Calu3 (cell line): ENCODE measurements around the gene MRPL22. TPM values are rescaled to one million over a fixed set of nuclear protein-coding genes. Genes with fewer than 3 reads are reported as not detected.

Experiments used
- Bru-seq: library from RNA; stranded (reverse); fragments of 400-500 nt; gene quantifications from one replicate; lab custom pipeline; 2021; lab: Mats Ljungman, UMichigan
- BruChase-seq, 2 experiments: library from RNA; stranded (reverse); fragments of 400-500 nt; gene quantifications; one replicate each; lab custom pipeline; 2021; lab: Mats Ljungman, UMichigan
- BruUV-seq: library from RNA; stranded (reverse); fragments of 400-500 nt; replicated peaks from 2 replicates; lab custom pipeline; 2021; lab: Mats Ljungman, UMichigan
- CTCF ChIA-PET: fragments of 300-600 bp; sonication (Branson Sonifier 250); formaldehyde crosslinking; loops from one replicate; lab custom pipeline; 2022; ENCODE audit warnings: antibody characterized with exemption; lab: Charles Lee
- DNase-seq: peaks from one replicate; pipeline ENCODE4 v3.0.0; 2022
- H3K27ac Mint-ChIP-seq: one replicate; pipeline ENCODE4 v1.8.0; 2022; ENCODE audit warnings: mixed read lengths; ENCODE audit not compliant: unreplicated experiment
- H3K27me3 Mint-ChIP-seq: one replicate; pipeline ENCODE4 v1.8.0; 2022; ENCODE audit warnings: mixed read lengths; ENCODE audit not compliant: unreplicated experiment
- H3K36me3 Mint-ChIP-seq: one replicate; pipeline ENCODE4 v1.8.0; 2022; ENCODE audit warnings: mild to moderate bottlenecking, moderate library complexity, mixed read lengths; ENCODE audit not compliant: insufficient read depth, unreplicated experiment
- H3K4me1 Mint-ChIP-seq: one replicate; pipeline ENCODE4 v1.8.0; 2022; ENCODE audit warnings: mild to moderate bottlenecking, low read depth, mixed read lengths; ENCODE audit not compliant: unreplicated experiment
- H3K4me3 Mint-ChIP-seq: one replicate; pipeline ENCODE4 v1.8.0; 2022; ENCODE audit warnings: mild to moderate bottlenecking, low read depth, moderate library complexity, mixed read lengths; ENCODE audit not compliant: unreplicated experiment
- H3K9me3 Mint-ChIP-seq: one replicate; pipeline ENCODE4 v1.8.0; 2022; ENCODE audit warnings: low read depth, mixed read lengths; ENCODE audit not compliant: unreplicated experiment
- CTCF ChIP-seq: fragments of 200-600 bp; IDR thresholded peaks from one replicate; pipeline ENCODE4 v1.8.0; 2022; ENCODE audit warnings: antibody characterized with exemption; ENCODE audit not compliant: unreplicated experiment
- intact Hi-C: fragments of 100-400 bp; cut with micrococcal nuclease; formaldehyde crosslinking; loops from one replicate; pipeline ENCODE4 v1.10.0; 2022; ENCODE audit not compliant: unreplicated experiment
- long read RNA-seq: library from polyadenylated mRNA; stranded (forward); transcript quantifications from one replicate; pipeline ENCODE4 v2.0.0, GENCODE V29; 2022
- total RNA-seq: library from RNA; stranded (reverse); gene quantifications from 2 replicates; pipeline ENCODE4 v1.2.3, GENCODE V29; 2022

Gene MRPL22
- 73.8 and 80.6 TPM in 2 replicates for total RNA-seq
- percentile 86 among the genes with signal in this experiment for Bru-seq, nascent RNA
- percentile 77 among the genes with signal in this experiment for BruChase-seq, experiment 1, labeled RNA remaining after a 6-hour chase
- BruChase-seq, experiment 2, labeled RNA remaining after a 2-hour chase: percentile 74 among the genes with signal in this experiment
- long read RNA-seq, transcript MRPL22-207 (7 exons, 3,176 nt): major isoform, 251 of 296 reads
- long read RNA-seq, transcript MRPL22-201 (6 exons, 3,035 nt): minor isoform, 25 of 296 reads
- long read RNA-seq, partial matches to known transcripts: 0 of 296 reads
- long read RNA-seq, other reads (novel, unspliced or antisense): 11 of 296 reads

GRCh38 chr5:154940772-154941620, at the start of gene MRPL22:
TSS of gene MRPL22 (plus strand) at chr5:154941073. CDS start at chr5:154941111, 38 bp downstream.
- CTCF ChIA-PET: interaction anchor here (1.4 kb wide), 1 partner anchor 63 kb away, joined by 4 read pairs; no protein-coding TSS in a partner anchor
- TF ChIP-seq CTCF: no peak
- H3K27me3 Mint-ChIP-seq: no peaks in the 10 kb centered on the region
- peak; percentile 95 for DNase-seq
- intact Hi-C loops: loop anchor here (10.0 kb wide), 1 partner anchor 204 kb away; no protein-coding TSS in a partner anchor
- H3K36me3 Mint-ChIP-seq: peaks cover 33% of the 10 kb centered on the region
- BruUV-seq: TSS peak; percentile 57
- peak within 1 kb of the TSS; percentile 94 for H3K27ac Mint-ChIP-seq
- H3K9me3 Mint-ChIP-seq: no peaks in the 10 kb centered on the region
- H3K4me1 Mint-ChIP-seq: peaks cover 8% of the 10 kb centered on the region
- H3K4me3 Mint-ChIP-seq: peak within 1 kb of the TSS; percentile 96

GRCh38 chr5:154892369-154892771, 48.5 kb upstream of the MRPL22 start:
- no TSS peak for BruUV-seq
- TF ChIP-seq CTCF: no peak
- intact Hi-C loops: no loop called here
- CTCF ChIA-PET: no interaction called here
- no peak for DNase-seq
- no peaks in the 10 kb centered on the region for H3K9me3 Mint-ChIP-seq
- H3K4me3 Mint-ChIP-seq: no peak overlapping the region
- H3K4me1 Mint-ChIP-seq: no peaks in the 10 kb centered on the region
- no peak overlapping the region for H3K27ac Mint-ChIP-seq
- no peaks in the 10 kb centered on the region for H3K27me3 Mint-ChIP-seq
- peaks cover 59% of the 10 kb centered on the region for H3K36me3 Mint-ChIP-seq

- Mint-ChIP-seq H3K27ac (no peak overlapping the region), H3K36me3 (peaks cover 60% of the 10 kb centered on the region), H3K27me3 (no peaks in the 10 kb centered on the region), H3K9me3 (no peaks in the 10 kb centered on the region), H3K4me3 (no peak overlapping the region), H3K4me1 (no peaks in the 10 kb centered on the region)
- no TSS peak for BruUV-seq
- intact Hi-C loops: no loop called here
- no peak for DNase-seq
- CTCF ChIA-PET: no interaction called here
- no peak for TF ChIP-seq CTCF
Observed at GRCh38 chr5:154893381-154893780, 47.5 kb upstream of the MRPL22 start.
